HG03280 (cell line): ENCODE measurements around the gene CNN2.
A peak's percentile ranks its signal among the peaks of the same experiment; 100 is the strongest.

Experiments
- ATAC-seq: cut with Tn5 transposase; IDR thresholded peaks from one replicate; pipeline ENCODE4 v1.9.1; 2021; ENCODE audit warnings: mild to moderate bottlenecking, moderate library complexity; ENCODE audit not compliant: unreplicated experiment

The CNN2 gene

GRCh38 chr19:1064661-1065605 lies 38.5 kb downstream of the CNN2 start:
- ATAC-seq: no peak

DNA sequence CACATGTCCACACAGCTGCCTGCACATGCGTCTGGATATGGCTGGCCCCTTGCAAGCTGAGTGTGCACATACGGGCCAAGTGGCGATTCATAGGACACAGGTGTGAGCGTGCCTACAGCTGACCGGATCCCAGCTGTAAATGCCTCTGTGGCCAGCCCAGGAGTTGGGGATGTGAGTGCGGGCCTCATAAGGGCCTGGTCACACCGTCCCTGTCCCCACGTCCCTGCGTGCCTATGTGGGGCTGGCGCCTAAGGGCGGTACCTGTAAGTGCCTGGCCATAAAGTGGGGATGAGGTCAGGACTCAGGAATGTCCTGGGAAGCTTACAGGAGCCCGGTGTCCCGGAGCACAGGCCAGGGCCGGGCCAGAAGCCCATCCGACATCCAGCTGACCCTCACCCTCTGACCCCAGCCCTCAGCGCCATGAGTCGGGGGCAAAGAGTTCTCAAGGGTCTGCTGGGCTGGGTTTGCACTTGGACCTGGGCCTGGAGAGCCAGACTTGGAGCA lies 39.2 kb downstream of the CNN2 start:
- ATAC-seq: no peak

DNA sequence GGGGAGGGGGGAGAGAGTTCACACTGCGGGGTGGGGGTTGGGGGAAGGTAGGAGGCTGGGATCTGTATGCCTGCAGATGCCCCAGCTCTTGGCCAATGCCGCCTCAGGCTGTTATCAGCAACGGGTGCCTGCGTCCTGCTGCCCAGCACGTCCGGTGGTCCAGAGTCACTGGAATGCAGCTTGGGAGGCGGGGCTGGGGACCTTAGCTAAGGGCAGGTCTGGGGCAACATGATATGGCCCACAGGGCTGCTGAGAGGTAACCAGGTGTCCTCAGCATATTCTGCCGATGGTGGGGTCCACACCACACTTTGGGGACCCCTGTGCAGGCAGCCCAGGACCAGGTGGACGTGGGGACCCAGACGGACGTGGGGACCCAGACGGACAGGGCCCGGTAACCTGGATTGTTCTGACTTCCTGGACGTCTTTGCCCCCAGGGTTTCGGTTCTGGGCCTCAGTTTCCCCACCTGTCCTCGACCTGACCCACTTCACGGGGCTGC lies 39.9 kb downstream of the CNN2 start:
- no peak for ATAC-seq

DNA sequence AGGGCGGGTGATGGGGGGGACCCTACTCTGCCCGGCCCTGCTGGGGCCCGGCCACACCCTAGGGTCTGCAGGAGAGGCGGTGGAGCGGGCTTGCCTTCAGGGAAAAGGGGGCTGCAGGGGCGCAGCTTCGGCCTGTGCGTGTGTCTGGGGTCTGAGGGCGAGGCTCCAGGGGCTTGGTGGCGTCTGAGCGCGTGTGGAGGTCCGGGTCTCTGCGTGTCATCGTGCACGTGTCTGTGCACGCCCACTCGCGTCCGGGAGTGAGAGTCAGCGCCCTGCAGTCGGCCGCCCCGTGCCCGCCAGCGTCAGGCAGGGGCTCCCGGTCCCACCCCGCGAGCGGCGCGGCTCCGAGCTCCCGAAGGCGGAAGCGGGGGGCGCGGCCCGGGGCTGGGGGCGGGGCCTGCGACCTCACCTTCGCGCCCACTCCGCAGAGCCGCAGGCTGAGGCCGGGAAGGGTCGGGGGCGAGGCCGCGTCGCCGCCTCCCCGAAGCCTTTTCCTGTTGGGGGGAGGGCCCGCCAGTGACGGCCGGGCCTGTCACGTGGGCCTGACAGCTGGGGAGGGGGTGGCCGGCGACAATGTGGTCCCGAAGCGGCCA lies 40.4 kb downstream of the CNN2 start, which contains the start of gene ARHGAP45:
ARHGAP45 (plus strand) TSS at position 420 of the 593 bp plus-strand sequence. CDS start 239 bp downstream, outside the sequence.
- ATAC-seq: peak; percentile 35

- ATAC-seq: peak; percentile 13
Measured at GRCh38 chr19:1067341-1067957, 41.0 kb downstream of the CNN2 start.

DNA sequence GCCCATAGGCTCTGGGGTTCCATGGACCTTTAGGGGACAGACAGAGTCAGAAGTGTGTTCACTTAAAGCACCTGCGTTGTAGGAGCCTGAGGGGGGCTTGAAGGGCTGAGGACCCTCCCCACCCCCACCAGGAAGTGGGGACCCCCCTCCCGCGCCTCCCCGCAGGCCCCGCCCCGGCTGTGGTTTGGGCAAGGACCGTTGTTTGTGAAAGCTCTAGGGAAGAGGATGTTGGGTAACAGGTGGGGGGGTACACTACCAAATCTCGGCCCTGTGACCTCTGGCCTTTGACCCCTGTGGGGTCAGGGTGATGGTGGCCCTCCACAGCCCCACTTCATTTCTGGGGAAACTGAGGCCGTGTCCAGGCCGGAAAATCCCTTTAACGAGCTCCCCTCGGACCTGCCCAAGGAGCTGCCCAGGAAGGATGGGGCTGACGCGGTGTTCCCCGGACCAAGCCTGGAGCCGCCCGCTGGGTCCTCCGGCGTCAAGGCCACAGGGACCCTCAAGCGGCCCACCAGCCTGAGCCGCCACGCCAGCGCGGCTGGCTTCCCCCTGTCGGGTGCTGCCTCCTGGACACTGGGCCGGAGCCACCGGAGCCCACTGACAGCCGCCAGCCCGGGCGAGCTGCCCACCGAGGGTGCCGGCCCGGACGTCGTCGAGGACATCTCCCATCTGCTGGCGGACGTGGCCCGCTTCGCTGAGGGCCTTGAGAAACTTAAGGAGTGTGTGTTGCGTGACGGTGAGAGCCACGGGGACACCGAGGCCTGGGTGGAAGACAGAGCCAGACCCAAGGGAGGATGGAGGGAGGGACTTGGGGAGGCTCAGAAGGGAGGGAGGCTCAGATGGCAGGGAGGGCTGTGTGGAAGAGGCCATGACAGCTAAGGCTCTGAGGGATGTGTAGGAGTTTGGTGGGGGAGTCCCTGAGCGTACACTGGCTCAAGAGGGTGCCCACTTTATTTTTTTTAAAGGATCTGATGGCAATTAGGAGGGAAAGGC lies 41.9 kb downstream of the CNN2 start:
- no peak for ATAC-seq

- no peak for ATAC-seq
Measured at GRCh38 chr19:1069009-1069779, 42.8 kb downstream of the CNN2 start.

- no peak for ATAC-seq
Measured at GRCh38 chr19:1070576-1070930, 44.1 kb downstream of the CNN2 start.

- no peak for ATAC-seq
Measured at GRCh38 chr19:1070931-1071791, 44.8 kb downstream of the CNN2 start.

DNA sequence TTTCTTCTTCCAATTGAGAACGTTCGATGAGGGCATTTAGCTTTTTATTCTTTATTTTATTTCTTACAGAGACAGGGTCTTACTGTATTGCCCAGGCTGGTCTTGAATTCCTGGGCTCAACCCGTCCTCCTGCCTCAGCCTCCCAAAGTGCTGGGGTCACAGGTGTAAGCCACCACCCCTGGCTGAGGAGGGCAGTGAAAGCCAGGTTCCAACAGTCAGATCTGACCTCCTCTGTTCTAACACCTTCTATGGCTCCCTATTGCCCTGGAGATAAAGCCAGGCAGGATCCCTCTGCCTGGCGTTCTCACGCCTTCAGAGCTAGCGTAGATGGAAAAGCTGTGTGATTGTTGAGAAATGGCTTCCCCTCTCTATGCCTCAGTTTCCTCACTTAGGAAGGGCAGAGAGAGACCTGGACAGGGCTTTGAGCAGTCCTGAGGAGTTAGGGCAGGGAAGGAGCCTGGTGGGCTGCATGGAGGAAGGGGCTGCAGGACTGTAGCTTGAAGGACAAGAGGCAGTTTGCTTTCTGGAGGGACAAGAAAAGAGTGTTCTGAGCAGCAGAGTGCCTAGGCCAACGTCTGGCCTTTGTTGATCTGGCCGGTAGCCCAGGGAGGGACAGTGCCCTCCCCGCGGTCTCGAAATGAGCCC lies 46.1 kb downstream of the CNN2 start:
- no peak for ATAC-seq

DNA sequence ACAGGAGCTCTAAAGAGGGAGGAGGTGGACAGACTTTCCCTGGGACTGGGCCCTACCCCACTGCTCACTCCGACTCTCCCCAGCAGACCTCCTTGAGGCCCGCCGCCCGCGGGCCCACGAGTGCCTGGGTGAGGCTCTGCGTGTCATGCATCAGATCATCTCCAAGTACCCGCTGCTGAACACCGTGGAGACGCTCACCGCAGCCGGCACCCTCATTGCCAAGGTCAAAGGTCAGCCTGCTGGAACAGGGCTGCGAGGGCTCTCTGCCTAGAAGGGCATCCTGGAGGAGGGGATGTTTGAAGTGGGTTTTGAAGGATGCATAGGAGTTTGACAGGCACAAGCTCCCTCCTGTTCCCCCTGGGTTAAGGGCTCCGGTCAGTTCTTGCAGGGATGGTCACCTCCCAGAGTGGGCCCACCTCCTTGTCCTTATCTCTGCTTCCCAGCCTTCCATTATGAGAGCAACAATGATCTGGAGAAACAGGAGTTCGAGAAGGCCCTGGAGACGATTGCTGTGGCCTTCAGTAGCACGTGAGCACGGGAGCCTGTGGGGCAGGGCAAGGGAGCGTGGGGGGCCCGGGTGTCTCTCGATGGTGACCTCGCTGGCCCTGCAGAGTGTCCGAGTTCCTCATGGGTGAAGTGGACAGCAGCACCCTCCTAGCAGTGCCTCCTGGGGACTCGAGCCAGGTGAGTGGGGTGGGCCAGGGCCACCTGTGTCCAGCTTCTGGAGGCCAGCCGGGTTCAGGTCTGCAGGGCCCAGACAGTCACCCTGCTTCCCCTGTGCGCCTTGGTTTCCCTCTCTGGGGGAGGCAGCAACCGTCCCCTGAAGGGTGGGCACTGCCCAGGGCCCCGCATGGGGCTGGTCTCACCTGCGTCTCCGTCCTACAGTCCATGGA lies 46.9 kb downstream of the CNN2 start:
- no peak for ATAC-seq

DNA sequence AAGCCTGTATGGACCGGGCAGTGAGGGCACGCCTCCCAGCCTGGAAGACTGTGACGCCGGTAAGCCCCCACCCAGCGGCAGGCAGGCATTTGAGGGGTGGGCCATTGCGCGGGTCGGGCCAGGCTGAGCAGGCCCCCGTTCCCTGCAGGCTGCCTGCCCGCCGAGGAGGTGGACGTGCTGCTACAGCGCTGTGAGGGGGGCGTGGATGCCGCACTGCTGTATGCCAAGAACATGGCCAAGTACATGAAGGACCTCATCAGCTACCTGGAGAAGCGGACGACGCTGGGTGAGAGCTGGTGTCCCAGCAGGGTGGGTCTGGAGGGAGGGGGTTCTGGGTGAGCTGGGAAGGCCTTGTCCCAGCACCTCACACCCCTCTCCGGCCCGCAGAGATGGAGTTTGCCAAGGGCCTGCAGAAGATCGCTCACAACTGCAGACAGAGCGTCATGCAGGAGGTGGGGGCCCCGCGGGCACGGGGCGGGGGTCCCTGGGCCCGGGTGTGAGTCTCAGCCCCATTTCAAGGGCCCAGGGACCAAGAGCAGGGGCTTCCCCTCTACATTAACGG lies 47.6 kb downstream of the CNN2 start:
- no peak for ATAC-seq

DNA sequence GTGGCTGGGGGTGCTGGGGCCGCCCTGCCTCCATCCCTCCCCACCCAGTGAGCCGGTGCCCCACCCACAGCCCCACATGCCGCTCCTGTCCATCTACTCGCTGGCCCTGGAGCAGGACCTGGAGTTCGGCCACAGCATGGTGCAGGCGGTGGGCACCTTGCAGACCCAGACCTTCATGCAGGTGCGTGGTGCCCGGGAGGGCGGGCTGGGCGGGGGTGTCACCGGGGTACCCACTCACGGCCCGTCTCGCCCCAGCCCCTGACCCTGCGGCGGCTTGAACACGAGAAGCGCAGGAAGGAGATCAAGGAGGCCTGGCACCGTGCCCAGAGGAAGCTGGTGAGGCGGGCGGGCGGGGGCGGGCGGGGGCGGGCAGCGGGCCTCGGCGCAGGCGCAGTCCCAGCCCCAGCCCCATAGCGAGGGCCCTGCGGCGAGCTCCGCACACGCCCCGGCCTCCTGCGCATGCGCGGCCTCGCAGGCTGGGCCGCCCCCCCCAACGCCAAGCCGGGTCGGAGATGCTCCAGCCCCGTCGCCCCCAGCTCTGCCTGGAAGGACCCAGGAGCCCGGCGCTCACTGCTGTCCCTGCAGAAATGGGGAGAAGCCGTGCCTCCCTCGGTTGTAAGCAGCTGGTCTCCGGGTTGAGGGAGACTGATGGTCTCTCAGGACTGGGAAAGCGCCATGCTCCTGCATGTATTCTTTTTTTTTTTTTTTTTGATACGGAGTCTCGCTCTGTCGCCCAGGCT lies 48.3 kb downstream of the CNN2 start:
- ATAC-seq: no peak

DNA sequence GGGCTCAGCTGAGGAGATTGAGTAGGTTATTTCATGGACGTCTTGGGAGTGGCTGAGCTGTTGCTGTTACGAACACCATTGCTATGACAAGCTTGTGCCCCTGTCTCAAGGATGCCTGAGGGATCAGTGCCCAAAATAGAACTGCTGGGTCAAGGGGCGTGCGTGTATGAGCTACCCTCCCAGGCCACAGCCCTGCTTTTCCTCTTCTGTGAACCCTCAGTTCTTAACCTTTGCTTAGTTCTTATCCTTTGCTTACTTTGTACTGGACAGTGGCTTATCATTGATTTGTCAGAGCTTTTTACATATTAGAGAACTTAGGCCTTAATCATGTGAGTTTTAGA lies 49.6 kb downstream of the CNN2 start:
- no peak for ATAC-seq

- ATAC-seq: peak; percentile 69
Measured at GRCh38 chr19:1076951-1077350, 50.5 kb downstream of the CNN2 start.

- ATAC-seq: no peak
Measured at GRCh38 chr19:1079566-1080111, 53.2 kb downstream of the CNN2 start.
